NT2/D1 (cell line): Measurements from ENCODE around the gene HS2ST1.

ENCODE experiments used
- YY1 ChIP-seq: IDR thresholded peaks from 2 replicates; pipeline ENCODE4 v1.6.1; 2011; ENCODE audit not compliant: insufficient read length, insufficient read depth
- ZNF274 ChIP-seq: IDR thresholded peaks from 2 replicates; pipeline ENCODE4 v1.6.1; 2011; ENCODE audit warnings: mild to moderate bottlenecking, low read depth, low read length

DNA sequence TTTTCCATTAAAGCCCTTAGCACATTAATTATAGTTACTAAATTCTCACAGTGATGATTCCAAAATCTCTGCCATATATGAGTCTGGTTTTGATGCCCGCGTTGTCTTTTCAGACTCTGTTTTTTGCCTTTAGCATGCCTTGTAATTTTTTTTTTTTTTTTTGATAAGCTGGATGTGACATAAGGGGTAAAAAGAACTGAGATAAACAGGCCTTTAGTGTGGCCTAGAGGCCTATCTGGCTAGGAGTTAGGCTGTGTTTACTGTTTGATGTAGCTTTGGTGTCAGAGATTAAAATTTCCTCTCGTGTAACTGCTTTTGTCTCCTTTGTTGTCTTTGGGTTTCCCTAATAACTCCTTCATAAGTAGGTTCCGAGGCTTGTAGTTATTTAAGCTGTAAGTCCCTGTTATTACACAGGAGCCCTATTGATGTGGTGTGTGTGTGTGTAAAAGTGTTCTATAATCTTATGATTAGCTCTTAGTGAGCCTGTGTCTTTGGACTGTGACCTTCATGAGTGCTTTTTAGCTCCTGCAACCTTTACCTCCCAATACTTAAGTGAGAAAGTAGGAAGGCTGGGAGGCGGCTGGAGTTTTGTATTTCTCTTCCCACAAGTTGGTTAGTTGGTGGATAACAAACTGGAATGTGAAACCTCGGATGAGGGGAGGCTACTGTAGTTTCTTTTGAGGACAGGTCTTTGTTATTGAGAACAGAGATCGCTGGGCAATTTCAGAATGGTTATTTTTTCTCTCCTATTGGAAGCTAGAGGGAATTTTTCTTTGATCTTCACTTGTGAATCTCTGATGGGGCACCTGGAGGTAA is 19.3 kb downstream of the HS2ST1 start:
- TF ChIP-seq ZNF274: no peak
- TF ChIP-seq YY1: no peak
